HFFc6 (cell line): Measurements from ENCODE around the gene B3GLCT. TPM values are rescaled to one million over a fixed set of nuclear protein-coding genes. Genes with fewer than 3 reads are reported as not detected.

Source experiments
- DNase-seq: peaks from one replicate; pipeline ENCODE4 v3.0.0-alpha.2; 2018
- H3K27ac Mint-ChIP-seq: 2 replicates; pipeline ENCODE4 v1.8.0; 2020; ENCODE audit warnings: mild to moderate bottlenecking, mixed read lengths
- H3K27me3 Mint-ChIP-seq: 2 replicates; pipeline ENCODE4 v1.8.0; 2021; ENCODE audit warnings: mild to moderate bottlenecking, moderate library complexity, mixed read lengths; ENCODE audit not compliant: insufficient read depth
- H3K36me3 Mint-ChIP-seq: 2 replicates; pipeline ENCODE4 v1.8.0; 2021; ENCODE audit warnings: low read depth, mixed read lengths
- H3K4me1 Mint-ChIP-seq: 2 replicates; pipeline ENCODE4 v1.8.0; 2020; ENCODE audit warnings: low read depth, mixed read lengths
- H3K4me3 Mint-ChIP-seq: 2 replicates; pipeline ENCODE4 v1.8.0; 2020; ENCODE audit warnings: mild to moderate bottlenecking, moderate library complexity, mixed read lengths
- H3K9me3 Mint-ChIP-seq: 2 replicates; pipeline ENCODE4 v1.8.0; 2020; ENCODE audit warnings: mild to moderate bottlenecking, mixed read lengths
- total RNA-seq, 6 experiments: library from RNA; stranded (reverse); fragmentation: NEBNext Ultra II Directional; extraction: Animal tissue kit (Norgen Biotek cat#: 25700); gene quantifications; 2 replicates in 1 of 6; 3 replicates in 5 of 6; pipeline ENCODE4 v1.2.3, GENCODE V29; 2021
- TF ChIP-seq, protein P1 (sequence below): fragments of 200-600 bp; sonication (generic); IDR thresholded peaks from 2 replicates; pipeline ENCODE4 v1.5.0; 2021; ENCODE audit warnings: antibody characterized with exemption, mild to moderate bottlenecking

Gene B3GLCT
- total RNA-seq, 6 experiments from 2014 or later, result 5.0 to 7.5 (median 6.9) TPM

- TF ChIP-seq, protein P1, sequence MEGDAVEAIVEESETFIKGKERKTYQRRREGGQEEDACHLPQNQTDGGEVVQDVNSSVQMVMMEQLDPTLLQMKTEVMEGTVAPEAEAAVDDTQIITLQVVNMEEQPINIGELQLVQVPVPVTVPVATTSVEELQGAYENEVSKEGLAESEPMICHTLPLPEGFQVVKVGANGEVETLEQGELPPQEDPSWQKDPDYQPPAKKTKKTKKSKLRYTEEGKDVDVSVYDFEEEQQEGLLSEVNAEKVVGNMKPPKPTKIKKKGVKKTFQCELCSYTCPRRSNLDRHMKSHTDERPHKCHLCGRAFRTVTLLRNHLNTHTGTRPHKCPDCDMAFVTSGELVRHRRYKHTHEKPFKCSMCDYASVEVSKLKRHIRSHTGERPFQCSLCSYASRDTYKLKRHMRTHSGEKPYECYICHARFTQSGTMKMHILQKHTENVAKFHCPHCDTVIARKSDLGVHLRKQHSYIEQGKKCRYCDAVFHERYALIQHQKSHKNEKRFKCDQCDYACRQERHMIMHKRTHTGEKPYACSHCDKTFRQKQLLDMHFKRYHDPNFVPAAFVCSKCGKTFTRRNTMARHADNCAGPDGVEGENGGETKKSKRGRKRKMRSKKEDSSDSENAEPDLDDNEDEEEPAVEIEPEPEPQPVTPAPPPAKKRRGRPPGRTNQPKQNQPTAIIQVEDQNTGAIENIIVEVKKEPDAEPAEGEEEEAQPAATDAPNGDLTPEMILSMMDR, result no peak
- Mint-ChIP-seq H3K4me1 (no peaks in the 10 kb centered on the region), H3K4me3 (no peak overlapping the region), H3K27ac (no peak overlapping the region), H3K36me3 (peaks cover 22% of the 10 kb centered on the region), H3K27me3 (no peaks in the 10 kb centered on the region), H3K9me3 (peaks cover 23% of the 10 kb centered on the region)
- no peak for DNase-seq
These were observed 110.6 kb downstream of the B3GLCT start for GRCh38 chr13:31310356-31310755.

DNA sequence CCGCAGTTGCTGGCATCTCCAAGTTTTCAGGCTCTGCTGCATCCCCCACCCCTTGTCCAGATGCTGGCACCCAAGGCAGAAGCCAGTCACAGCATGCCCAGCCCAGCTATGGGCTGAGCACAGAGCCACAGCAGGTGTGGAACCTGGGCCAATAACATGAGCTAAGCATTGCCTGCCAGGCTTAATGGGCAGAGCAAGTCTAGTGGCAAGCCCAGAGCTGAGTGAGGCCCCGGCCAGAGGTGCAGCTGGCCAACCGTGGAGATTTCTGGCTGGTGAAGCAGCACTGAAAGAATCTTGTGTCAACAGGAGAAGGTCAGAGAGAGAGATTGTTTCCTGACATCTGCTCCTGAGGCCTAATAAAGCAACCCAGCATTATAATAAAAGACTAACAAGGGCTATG, 111.0 kb downstream of the B3GLCT start:
- no peaks in the 10 kb centered on the region for H3K27me3 Mint-ChIP-seq
- peaks cover 25% of the 10 kb centered on the region for H3K36me3 Mint-ChIP-seq
- DNase-seq, result no peak
- no peak overlapping the region for H3K27ac Mint-ChIP-seq
- H3K9me3 Mint-ChIP-seq, result peaks cover 25% of the 10 kb centered on the region
- no peak overlapping the region for H3K4me3 Mint-ChIP-seq
- H3K4me1 Mint-ChIP-seq, result no peaks in the 10 kb centered on the region
- TF ChIP-seq, protein P1, result no peak

- Mint-ChIP-seq H3K4me3 (no peak overlapping the region), H3K4me1 (no peaks in the 10 kb centered on the region), H3K36me3 (peaks cover 25% of the 10 kb centered on the region), H3K27ac (no peak overlapping the region), H3K9me3 (peaks cover 25% of the 10 kb centered on the region), H3K27me3 (no peaks in the 10 kb centered on the region)
- TF ChIP-seq, protein P1, result no peak
- DNase-seq, result no peak
These were observed 112.1 kb downstream of the B3GLCT start for GRCh38 chr13:31311921-31312320.

- Mint-ChIP-seq H3K4me3 (no peak overlapping the region), H3K9me3 (peaks cover 25% of the 10 kb centered on the region), H3K36me3 (peaks cover 25% of the 10 kb centered on the region), H3K27me3 (no peaks in the 10 kb centered on the region), H3K4me1 (no peaks in the 10 kb centered on the region), H3K27ac (no peak overlapping the region)
- TF ChIP-seq, protein P1, result no peak
- DNase-seq, result no peak
These were observed 115.2 kb downstream of the B3GLCT start for GRCh38 chr13:31314961-31315360.

- Mint-ChIP-seq H3K4me3 (no peak overlapping the region), H3K36me3 (no peaks in the 10 kb centered on the region), H3K9me3 (no peaks in the 10 kb centered on the region), H3K27me3 (no peaks in the 10 kb centered on the region), H3K27ac (no peak overlapping the region), H3K4me1 (no peaks in the 10 kb centered on the region)
- DNase-seq, result no peak
- TF ChIP-seq, protein P1, result no peak
These were observed 121.2 kb downstream of the B3GLCT start for GRCh38 chr13:31320946-31321345.

- Mint-ChIP-seq H3K27me3 (no peaks in the 10 kb centered on the region), H3K9me3 (no peaks in the 10 kb centered on the region), H3K27ac (no peak overlapping the region), H3K4me1 (no peaks in the 10 kb centered on the region), H3K36me3 (no peaks in the 10 kb centered on the region), H3K4me3 (no peak overlapping the region)
- no peak for DNase-seq
- TF ChIP-seq, protein P1, result no peak
These were observed 121.7 kb downstream of the B3GLCT start for GRCh38 chr13:31321457-31321856.
